Natural killer cell (primary cell): ENCODE data around the gene PLCG2. TPM values are rescaled to one million over a fixed set of nuclear protein-coding genes. Genes with fewer than 3 reads are reported as not detected.

Source experiments
- ATAC-seq, 3 donors: fragments of 150-1000 bp in 2 of 3; fragments of 200-7000 bp in 1 of 3; cut with Tn5 transposase; 1 replicate in 1 of 3; 2 replicates in 2 of 3; pipeline ENCODE4 v1.10.0; 2021; ENCODE audit warnings: mild to moderate bottlenecking in 2 of 3, moderate library complexity in 2 of 3
- DNase-seq, 2 donors: peaks; one replicate each; pipeline versions ENCODE4 v3.0.0 to v3.0.0-alpha.2; 2013 to 2021; ENCODE audit warnings: mixed read lengths in 1 of 2
- H3K27ac ChIP-seq: one replicate; pipeline ENCODE4 v1.5.1; 2013; ENCODE audit warnings: mild to moderate bottlenecking, low read length
- H3K27me3 ChIP-seq: one replicate; pipeline ENCODE4 v1.6.1; 2013; ENCODE audit warnings: low read length; ENCODE audit not compliant: control insufficient read depth, insufficient read depth
- H3K36me3 ChIP-seq: one replicate; pipeline ENCODE4 v1.6.1; 2013; ENCODE audit warnings: low read length; ENCODE audit not compliant: control insufficient read depth, insufficient read depth
- H3K4me1 ChIP-seq: one replicate; pipeline ENCODE4 v1.6.1; 2013; ENCODE audit warnings: low read length; ENCODE audit not compliant: control insufficient read depth, insufficient read depth
- H3K4me3 ChIP-seq: one replicate; pipeline ENCODE4 v1.5.1; 2013; ENCODE audit warnings: low read length
- H3K9me3 ChIP-seq: one replicate; pipeline ENCODE4 v1.6.1; 2013; ENCODE audit warnings: low read length; ENCODE audit not compliant: control insufficient read depth, insufficient read depth
- H3K27ac Mint-ChIP-seq, 2 donors: one replicate each; pipeline ENCODE4 v1.8.0; 2022; ENCODE audit warnings: mild to moderate bottlenecking in 2 of 2, mixed read lengths in 2 of 2, moderate library complexity in 1 of 2
- H3K27me3 Mint-ChIP-seq, 2 donors: one replicate each; pipeline ENCODE4 v1.8.0; 2022; ENCODE audit warnings: low read depth in 2 of 2, mixed read lengths in 2 of 2
- H3K36me3 Mint-ChIP-seq: one replicate; pipeline ENCODE4 v1.8.0; 2022; ENCODE audit warnings: mixed read lengths
- H3K4me1 Mint-ChIP-seq, 2 donors: one replicate each; pipeline ENCODE4 v1.8.0; 2022; ENCODE audit warnings: mixed read lengths in 2 of 2
- H3K4me3 Mint-ChIP-seq: one replicate; pipeline ENCODE4 v1.8.0; 2022; ENCODE audit warnings: mild to moderate bottlenecking, moderate library complexity, mixed read lengths
- H3K9me3 Mint-ChIP-seq, 2 donors: one replicate each; pipeline ENCODE4 v1.8.0; 2022; ENCODE audit warnings: mixed read lengths in 2 of 2
- WGBS: methylation state at CpG from one replicate; pipeline ENCODE4 v1.1.7; 2013; ENCODE audit warnings: missing lambda C conversion rate; ENCODE audit not compliant: insufficient coverage; 5-methylcytosine and 5-hydroxymethylcytosine counted together
- intact Hi-C: fragments of 100-400 bp; cut with micrococcal nuclease; formaldehyde crosslinking; loops from one replicate; pipeline ENCODE4 v1.14.2; 2022
- total RNA-seq, 4 donors: library from RNA; stranded (reverse); fragments of 120-200 nt in 1 of 4; gene quantifications; one replicate each; pipeline versions ENCODE4 v1.2.3 to v1.2.4, GENCODE V29; 2013 to 2022
- TF ChIP-seq, protein P1 (sequence below): fragments of 200-600 bp; IDR thresholded peaks from one replicate; pipeline ENCODE4 v1.8.0; 2022; ENCODE audit warnings: antibody characterized with exemption

The PLCG2 gene
- total RNA-seq, 3 donors from 2014 or later (not counting 1 experiment from before 2014, with no cell fraction given): 250 to 298 (median 285) TPM

DNA sequence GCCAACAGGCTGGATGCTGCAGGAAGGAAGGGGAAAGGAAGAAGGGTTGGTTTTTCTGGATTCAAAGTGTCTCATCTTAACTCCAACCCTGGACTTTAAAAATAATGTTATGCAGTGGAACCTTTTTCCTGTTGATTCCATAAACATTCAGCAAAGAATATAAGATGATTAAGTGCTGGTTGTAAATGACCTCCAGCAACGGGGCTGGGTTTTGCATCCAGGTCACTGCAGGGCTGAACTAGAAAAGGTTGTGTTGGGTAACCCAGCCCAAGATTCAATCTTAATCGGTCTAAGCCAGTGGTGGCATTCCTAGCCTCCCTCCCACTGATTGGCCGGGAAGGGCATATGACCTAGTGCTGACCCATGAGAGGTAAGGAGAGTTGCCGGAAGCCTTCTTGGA lies 34.2 kb upstream of the PLCG2 start:
- H3K4me1 Mint-ChIP-seq: peaks cover 15 to 18% of the 10 kb centered on the region in 2 donors
- H3K9me3 ChIP-seq: no peaks in the 10 kb centered on the region

DNA sequence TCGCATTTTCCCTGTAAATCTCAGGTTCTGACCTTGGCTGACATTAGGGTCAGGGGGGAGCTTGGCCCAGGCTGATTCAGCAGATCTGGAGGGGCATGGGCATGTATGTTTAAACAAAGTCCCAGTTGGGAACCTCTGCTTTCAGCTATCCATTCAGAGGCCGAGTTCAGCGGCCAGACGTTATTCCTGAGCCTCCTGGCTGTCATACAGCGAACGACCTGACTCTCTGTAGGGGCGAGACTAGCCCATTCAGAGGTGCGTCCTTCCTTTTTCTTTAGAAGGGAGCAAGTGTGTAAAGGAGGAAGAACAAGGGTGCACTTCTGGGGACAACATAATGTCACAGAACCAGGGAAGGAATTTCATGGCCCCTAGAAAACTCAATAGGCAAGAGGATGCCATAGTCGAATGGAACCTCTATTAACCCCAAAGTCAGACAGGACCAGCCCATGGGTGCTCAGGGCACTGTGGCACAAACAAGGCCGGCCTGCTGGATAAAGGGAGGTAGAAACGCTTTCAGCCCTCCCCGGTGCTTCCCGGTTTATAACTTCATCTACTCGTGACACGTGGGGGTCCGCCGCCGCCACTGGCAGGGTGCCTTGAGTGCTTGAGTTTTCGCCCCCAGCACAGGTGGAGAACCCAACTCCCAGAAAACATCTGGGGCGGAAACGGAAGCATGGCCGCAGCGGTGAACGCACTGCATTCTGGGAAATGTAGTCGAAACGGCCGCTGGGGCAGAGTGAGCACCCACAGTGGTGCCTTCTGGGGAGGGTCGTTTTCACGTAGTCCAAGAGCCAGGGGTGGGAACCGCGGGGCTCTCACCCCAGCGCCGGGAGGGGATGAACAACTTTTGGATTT lies 33.2 kb upstream of the PLCG2 start:
- H3K4me3 ChIP-seq: peak overlapping the region; percentile 38
- H3K36me3 ChIP-seq: no peaks in the 10 kb centered on the region
- intact Hi-C loops: no loop called here
- ATAC-seq (peak; percentile 88 to 99 (median 99)), DNase-seq (peak; percentile 66 to 87)
- peak overlapping the region; percentile 83 for H3K4me3 Mint-ChIP-seq
- H3K4me1 Mint-ChIP-seq: peaks cover 13 to 14% of the 10 kb centered on the region in 2 donors
- no peaks in the 10 kb centered on the region for H3K9me3 ChIP-seq
- H3K9me3 Mint-ChIP-seq: no peaks in the 10 kb centered on the region
- no peaks in the 10 kb centered on the region for H3K36me3 Mint-ChIP-seq
- 14% methylated on average over 31 of the region's 33 CpGs for WGBS
- peaks cover 13% of the 10 kb centered on the region for H3K4me1 ChIP-seq
- H3K27me3 ChIP-seq: no peaks in the 10 kb centered on the region
- H3K27me3 Mint-ChIP-seq: no peaks in the 10 kb centered on the region
- TF ChIP-seq, protein P1, sequence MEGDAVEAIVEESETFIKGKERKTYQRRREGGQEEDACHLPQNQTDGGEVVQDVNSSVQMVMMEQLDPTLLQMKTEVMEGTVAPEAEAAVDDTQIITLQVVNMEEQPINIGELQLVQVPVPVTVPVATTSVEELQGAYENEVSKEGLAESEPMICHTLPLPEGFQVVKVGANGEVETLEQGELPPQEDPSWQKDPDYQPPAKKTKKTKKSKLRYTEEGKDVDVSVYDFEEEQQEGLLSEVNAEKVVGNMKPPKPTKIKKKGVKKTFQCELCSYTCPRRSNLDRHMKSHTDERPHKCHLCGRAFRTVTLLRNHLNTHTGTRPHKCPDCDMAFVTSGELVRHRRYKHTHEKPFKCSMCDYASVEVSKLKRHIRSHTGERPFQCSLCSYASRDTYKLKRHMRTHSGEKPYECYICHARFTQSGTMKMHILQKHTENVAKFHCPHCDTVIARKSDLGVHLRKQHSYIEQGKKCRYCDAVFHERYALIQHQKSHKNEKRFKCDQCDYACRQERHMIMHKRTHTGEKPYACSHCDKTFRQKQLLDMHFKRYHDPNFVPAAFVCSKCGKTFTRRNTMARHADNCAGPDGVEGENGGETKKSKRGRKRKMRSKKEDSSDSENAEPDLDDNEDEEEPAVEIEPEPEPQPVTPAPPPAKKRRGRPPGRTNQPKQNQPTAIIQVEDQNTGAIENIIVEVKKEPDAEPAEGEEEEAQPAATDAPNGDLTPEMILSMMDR: no peak
- peak overlapping the region; percentile 55 for H3K27ac ChIP-seq
- H3K27ac Mint-ChIP-seq: peak overlapping the region; percentile 68 to 88

More for the DNA sequence above, 34.2 kb upstream of the PLCG2 start:
- H3K27ac ChIP-seq: no peak overlapping the region
- H3K27me3 Mint-ChIP-seq: no peaks in the 10 kb centered on the region
- peaks cover 23% of the 10 kb centered on the region for H3K4me1 ChIP-seq
- H3K27me3 ChIP-seq: no peaks in the 10 kb centered on the region
- H3K9me3 Mint-ChIP-seq: no peaks in the 10 kb centered on the region
- H3K4me3 Mint-ChIP-seq: no peak overlapping the region
- DNase-seq (no peak), ATAC-seq (no peak)
- H3K4me3 ChIP-seq: no peak overlapping the region
- H3K36me3 ChIP-seq: no peaks in the 10 kb centered on the region
- TF ChIP-seq, protein P1: no peak
- no peak overlapping the region for H3K27ac Mint-ChIP-seq
- intact Hi-C loops: no loop called here
- no peaks in the 10 kb centered on the region for H3K36me3 Mint-ChIP-seq
- WGBS: 98% methylated on average over 4 of the region's 4 CpGs

DNA sequence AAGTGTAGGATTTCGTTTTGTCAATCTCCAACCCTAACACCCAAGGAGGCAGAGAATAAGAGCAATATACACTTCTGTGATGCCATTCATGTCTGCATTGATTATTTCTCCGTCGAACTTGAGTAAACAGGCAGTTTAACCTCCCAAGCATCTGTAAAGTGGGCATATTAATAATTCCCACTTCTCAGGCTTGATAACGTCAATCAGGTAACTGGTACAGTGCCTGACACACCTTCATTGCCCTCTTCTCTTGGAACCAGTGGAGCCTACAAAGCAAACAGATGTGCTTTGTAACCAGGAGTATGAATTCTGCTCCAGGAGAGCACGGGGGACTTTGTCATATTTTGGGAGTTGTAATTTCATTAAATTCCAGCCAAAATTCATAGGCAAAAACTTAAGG lies 32.5 kb upstream of the PLCG2 start:
- ATAC-seq (no peak), DNase-seq (no peak)
- TF ChIP-seq, protein P1: no peak
- no peaks in the 10 kb centered on the region for H3K36me3 ChIP-seq
- no peaks in the 10 kb centered on the region for H3K9me3 Mint-ChIP-seq
- no peaks in the 10 kb centered on the region for H3K9me3 ChIP-seq
- H3K27me3 Mint-ChIP-seq: no peaks in the 10 kb centered on the region
- H3K27ac Mint-ChIP-seq: peak overlapping the region; percentile 68 to 88
- intact Hi-C loops: no loop called here
- H3K27ac ChIP-seq: no peak overlapping the region
- 58% methylated on average over 5 of the region's 5 CpGs for WGBS
- no peaks in the 10 kb centered on the region for H3K36me3 Mint-ChIP-seq
- peak overlapping the region; percentile 83 for H3K4me3 Mint-ChIP-seq
- no peaks in the 10 kb centered on the region for H3K27me3 ChIP-seq
- H3K4me3 ChIP-seq: peak overlapping the region; percentile 38
- H3K4me1 Mint-ChIP-seq: peaks cover 11 to 16% of the 10 kb centered on the region in 2 donors
- peaks cover 12% of the 10 kb centered on the region for H3K4me1 ChIP-seq
